Fibroblast of skin of abdomen (primary cell): Measurements from ENCODE around the gene GOLGA6D.
"Not testable (repeated sequence)": the region's sequence is repeated elsewhere in the genome, so short reads cannot be mapped to it uniquely, and the experiment has no call there.

Experiments used
- DNase-seq: peaks from one replicate; pipeline ENCODE4 v3.0.0-alpha.2; 2013

GOLGA6D gene

DNA sequence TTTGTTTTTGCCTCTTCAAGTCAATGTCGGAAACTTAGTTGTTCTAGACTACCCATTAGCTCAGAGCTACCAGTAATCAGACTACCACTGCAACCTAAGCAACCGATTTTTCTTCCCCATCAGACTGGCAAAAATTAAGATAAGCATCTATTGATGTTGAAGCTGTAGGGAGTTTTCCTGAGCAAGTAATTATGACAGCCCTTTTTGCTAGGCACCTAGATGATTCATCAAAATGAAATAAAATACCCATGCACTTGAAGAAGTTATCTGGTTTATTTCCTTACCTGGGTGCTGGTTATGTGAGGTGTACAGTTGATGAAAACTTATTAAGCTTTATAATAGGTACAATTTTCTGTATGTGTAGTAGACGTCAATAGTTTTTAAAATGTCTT lies 52.7 kb downstream of the GOLGA6D start:
- no peak for DNase-seq

DNA sequence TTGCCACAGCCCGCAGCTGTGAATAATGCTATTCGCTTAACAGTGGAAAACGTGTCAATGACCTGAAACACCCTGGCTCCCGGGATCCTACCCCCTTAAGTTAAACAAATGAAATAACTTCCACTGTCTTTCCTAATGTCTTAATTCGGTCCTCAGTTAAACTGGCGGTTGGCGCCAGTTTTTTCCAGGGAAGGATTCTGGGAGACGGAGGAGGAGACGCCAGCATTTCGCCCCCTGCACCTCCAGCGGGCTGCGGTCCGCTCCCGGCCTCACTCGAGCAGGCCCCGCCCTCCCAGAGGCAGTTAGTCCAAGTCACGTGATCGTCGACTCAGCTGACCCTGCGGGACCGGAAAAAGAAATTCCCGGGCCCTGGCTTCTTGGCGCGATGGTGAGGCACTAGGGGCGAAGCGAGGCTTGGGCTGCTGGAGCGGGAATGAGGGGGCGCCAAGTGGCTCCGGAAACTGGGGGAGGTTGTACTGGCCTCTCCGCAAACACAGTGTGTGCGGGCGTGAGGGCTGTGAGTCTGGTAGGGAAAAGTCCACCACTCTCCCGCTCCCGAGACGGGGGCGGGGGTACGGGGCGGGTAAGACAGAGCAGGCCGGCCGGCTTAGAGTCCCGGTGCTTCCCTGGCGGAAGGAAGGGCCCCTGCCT lies 53.2 kb downstream of the GOLGA6D start, which contains the start of gene COMMD4:
Gene COMMD4 (plus strand): TSS at position 359 of the 651 bp plus-strand sequence. CDS start 27 bp downstream, at position 386.
- peak; percentile 97 for DNase-seq

DNA sequence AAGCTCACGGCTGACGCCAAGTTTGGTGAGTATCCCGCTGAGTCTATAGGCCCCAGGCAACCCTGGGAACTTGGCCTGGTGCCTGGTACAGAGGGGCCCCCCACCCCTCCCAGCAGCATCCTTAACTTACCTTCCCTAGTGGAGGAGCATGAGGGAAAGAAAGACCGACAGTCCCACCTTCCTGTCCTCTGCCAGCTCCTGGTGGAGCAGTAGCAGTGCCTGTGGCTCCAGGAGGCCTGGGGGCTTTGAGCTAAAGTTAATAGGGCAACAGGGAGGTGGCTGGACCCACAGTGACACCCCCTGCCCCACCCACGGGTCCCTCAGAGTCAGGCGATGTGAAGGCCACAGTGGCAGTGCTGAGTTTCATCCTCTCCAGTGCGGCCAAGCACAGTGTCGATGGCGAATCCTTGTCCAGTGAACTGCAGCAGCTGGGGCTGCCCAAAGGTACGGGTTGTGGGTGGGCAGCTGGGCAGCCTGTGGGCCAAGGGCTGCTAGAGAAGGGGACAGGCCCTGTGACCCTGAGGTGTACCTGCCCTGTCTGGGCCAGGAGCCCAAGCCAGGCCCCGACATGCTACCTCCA lies 56.1 kb downstream of the GOLGA6D start:
- DNase-seq = no peak

DNA sequence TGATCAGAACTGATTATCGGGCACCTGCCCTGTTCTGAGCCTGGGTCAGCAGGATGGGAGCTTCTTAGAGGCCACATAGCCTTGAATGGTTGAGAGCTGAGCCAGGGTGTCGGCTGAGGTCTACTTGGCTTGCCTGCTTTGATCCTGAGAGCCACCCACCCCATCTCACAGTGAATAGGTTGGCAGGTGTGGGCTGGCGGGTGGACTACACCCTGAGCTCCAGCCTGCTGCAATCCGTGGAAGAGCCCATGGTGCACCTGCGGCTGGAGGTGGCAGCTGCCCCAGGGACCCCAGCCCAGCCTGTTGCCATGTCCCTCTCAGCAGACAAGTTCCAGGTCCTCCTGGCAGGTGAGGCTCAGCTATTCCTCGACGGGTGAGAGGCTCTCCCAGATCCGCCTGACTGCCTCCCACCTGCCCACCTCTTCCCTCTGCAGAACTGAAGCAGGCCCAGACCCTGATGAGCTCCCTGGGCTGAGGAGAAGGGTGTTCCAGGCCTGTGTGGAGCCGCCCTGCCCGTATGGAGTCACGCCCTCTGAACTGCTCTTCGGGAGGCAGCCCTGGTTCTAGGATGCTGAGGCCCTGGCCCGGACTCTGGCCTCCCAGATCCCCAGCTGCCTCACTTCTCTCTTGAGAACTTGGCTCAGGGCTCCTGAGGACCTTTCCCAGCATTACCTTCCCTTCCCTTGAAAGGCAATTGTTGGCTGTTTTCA lies 57.1 kb downstream of the GOLGA6D start:
- no peak for DNase-seq

DNA sequence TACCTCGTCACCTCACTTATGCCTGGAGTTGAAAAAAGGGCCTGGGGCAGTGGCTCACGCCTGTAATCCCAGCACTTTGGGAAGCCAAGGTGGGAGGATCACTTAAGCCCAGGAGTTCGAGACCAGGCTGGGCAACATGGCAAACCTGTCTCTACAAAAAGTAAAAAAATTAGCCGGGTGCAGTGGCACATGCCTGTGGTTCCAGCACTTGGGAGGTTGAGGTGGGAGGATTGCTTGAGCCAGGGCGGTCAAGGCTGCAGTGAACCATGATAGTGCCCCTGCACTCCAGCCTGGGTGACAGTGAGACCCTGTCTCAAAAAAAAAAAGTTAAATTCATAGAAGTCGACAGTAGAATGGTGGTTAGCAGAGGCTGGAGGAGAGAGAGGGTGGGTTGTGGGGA lies 59.6 kb downstream of the GOLGA6D start:
- DNase-seq = no peak

DNA sequence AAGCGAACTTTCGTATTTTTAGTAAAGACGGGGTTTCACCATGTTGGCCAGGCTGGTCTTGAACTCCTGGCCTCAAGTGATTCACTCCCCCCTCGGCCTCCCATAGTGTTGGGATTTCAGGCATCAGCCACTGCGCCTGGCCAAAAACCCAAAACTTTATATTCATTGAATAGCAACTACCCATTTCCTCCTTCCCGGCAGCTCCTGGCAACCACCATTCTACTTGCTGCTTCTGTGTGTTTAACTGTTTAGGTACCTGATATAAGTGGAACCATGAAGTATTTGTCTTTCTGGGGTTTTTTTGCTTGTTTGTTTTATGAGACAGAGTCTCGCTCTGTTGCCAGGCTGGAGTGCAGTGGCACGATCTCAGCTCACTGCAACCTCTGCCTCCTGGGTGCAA lies 61.3 kb downstream of the GOLGA6D start:
- not testable (repeated sequence) for DNase-seq
